ENCODE measurements around the gene TMEM94.
"Not testable (repeated sequence)": the region's sequence is repeated elsewhere in the genome, so short reads cannot be mapped to it uniquely, and the experiment has no call there.

GRCh38 chr17:75437404-75437803, 19.0 kb upstream of the TMEM94 start:
- TF ChIP-seq CTCF, POLR2A, EP300 (IDR thresholded peaks at IDR 0.05): not testable (repeated sequence)

Data from gastroesophageal sphincter (tissue), 3 donors.